ENCODE data around the gene C2CD4D.
"Not testable (repeated sequence)": the region's sequence is repeated elsewhere in the genome, so short reads cannot be mapped to it uniquely, and the experiment has no call there.

GRCh38 chr1:151884879-151885278, 45.3 kb upstream of the C2CD4D start:
- not testable (repeated sequence) for TF ChIP-seq CTCF (conservative IDR thresholded peaks at IDR 0.05); EZH2 (IDR thresholded peaks at IDR 0.05; ENCODE audit: low read depth)
